B cell (primary cell): ENCODE measurements around the gene IL36G.

Experiments used
- CTCF ChIP-seq: fragments of 200-600 bp; IDR thresholded peaks from one replicate; pipeline ENCODE4 v1.8.0; 2022; ENCODE audit warnings: antibody characterized with exemption, mild to moderate bottlenecking
- EZH2 ChIP-seq: IDR thresholded peaks from 2 replicates; pipeline ENCODE4 v1.6.1; 2012; ENCODE audit warnings: borderline replicate concordance, low read depth, mild to moderate bottlenecking, moderate library complexity, low read length; ENCODE audit not compliant: insufficient read depth, poor library complexity, severe bottlenecking

GRCh38 chr2:112938904-112939303, 38.9 kb upstream of the IL36G start:
- TF ChIP-seq CTCF (no peak), EZH2 (no peak)
